ENCODE measurements around the gene CREB3L4. TPM values are rescaled to one million over a fixed set of nuclear protein-coding genes. Genes with fewer than 3 reads are reported as not detected.

CREB3L4 gene
- total and polyA plus RNA-seq, 2 of the 13 experiments (the other 11 are each of a cell fraction or from before 2014, with no cell fraction given): 9.9 to 18.7 TPM

- TF ChIP-seq, protein P1, sequence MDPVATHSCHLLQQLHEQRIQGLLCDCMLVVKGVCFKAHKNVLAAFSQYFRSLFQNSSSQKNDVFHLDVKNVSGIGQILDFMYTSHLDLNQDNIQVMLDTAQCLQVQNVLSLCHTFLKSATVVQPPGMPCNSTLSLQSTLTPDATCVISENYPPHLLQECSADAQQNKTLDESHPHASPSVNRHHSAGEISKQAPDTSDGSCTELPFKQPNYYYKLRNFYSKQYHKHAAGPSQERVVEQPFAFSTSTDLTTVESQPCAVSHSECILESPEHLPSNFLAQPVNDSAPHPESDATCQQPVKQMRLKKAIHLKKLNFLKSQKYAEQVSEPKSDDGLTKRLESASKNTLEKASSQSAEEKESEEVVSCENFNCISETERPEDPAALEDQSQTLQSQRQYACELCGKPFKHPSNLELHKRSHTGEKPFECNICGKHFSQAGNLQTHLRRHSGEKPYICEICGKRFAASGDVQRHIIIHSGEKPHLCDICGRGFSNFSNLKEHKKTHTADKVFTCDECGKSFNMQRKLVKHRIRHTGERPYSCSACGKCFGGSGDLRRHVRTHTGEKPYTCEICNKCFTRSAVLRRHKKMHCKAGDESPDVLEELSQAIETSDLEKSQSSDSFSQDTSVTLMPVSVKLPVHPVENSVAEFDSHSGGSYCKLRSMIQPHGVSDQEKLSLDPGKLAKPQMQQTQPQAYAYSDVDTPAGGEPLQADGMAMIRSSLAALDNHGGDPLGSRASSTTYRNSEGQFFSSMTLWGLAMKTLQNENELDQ (CRISPR knock-in tag; IDR thresholded peaks at IDR 0.05; ENCODE audit: borderline replicate concordance): no peak
- TF ChIP-seq ZNF850 (CRISPR knock-in tag; conservative IDR thresholded peaks at IDR 0.05) (0 out of 2 replicates have a peak, but pooled peaks have one; percentile 48), ZNF367 (CRISPR knock-in tag; IDR thresholded peaks at IDR 0.05; ENCODE audit: borderline replicate concordance) (no peak; the same call in 1 of the 2 replicates), ZNF282 (IDR thresholded peaks at IDR 0.05; ENCODE audit: partially characterized antibody) (no peak), GPN1 (CRISPR knock-in tag; IDR thresholded peaks at IDR 0.05; ENCODE audit: borderline replicate concordance) (no peak), EP300 (IDR thresholded peaks at IDR 0.05; ENCODE audit: low read depth in 2 of 2, low read length in 2 of 2) (0 out of 4 replicates have a peak, but pooled peaks of 1 of the 2 experiments have one; percentile 17), EP300 (CRISPR knock-in tag; IDR thresholded peaks at IDR 0.05; ENCODE audit: borderline replicate concordance) (no peak), UBTF (CRISPR knock-in tag; IDR thresholded peaks at IDR 0.05) (peak; percentile 90), POGK (CRISPR knock-in tag; conservative IDR thresholded peaks at IDR 0.05) (peak; percentile 59; the same call in 1 of the 2 replicates)
- TF ChIP-seq, protein P2, sequence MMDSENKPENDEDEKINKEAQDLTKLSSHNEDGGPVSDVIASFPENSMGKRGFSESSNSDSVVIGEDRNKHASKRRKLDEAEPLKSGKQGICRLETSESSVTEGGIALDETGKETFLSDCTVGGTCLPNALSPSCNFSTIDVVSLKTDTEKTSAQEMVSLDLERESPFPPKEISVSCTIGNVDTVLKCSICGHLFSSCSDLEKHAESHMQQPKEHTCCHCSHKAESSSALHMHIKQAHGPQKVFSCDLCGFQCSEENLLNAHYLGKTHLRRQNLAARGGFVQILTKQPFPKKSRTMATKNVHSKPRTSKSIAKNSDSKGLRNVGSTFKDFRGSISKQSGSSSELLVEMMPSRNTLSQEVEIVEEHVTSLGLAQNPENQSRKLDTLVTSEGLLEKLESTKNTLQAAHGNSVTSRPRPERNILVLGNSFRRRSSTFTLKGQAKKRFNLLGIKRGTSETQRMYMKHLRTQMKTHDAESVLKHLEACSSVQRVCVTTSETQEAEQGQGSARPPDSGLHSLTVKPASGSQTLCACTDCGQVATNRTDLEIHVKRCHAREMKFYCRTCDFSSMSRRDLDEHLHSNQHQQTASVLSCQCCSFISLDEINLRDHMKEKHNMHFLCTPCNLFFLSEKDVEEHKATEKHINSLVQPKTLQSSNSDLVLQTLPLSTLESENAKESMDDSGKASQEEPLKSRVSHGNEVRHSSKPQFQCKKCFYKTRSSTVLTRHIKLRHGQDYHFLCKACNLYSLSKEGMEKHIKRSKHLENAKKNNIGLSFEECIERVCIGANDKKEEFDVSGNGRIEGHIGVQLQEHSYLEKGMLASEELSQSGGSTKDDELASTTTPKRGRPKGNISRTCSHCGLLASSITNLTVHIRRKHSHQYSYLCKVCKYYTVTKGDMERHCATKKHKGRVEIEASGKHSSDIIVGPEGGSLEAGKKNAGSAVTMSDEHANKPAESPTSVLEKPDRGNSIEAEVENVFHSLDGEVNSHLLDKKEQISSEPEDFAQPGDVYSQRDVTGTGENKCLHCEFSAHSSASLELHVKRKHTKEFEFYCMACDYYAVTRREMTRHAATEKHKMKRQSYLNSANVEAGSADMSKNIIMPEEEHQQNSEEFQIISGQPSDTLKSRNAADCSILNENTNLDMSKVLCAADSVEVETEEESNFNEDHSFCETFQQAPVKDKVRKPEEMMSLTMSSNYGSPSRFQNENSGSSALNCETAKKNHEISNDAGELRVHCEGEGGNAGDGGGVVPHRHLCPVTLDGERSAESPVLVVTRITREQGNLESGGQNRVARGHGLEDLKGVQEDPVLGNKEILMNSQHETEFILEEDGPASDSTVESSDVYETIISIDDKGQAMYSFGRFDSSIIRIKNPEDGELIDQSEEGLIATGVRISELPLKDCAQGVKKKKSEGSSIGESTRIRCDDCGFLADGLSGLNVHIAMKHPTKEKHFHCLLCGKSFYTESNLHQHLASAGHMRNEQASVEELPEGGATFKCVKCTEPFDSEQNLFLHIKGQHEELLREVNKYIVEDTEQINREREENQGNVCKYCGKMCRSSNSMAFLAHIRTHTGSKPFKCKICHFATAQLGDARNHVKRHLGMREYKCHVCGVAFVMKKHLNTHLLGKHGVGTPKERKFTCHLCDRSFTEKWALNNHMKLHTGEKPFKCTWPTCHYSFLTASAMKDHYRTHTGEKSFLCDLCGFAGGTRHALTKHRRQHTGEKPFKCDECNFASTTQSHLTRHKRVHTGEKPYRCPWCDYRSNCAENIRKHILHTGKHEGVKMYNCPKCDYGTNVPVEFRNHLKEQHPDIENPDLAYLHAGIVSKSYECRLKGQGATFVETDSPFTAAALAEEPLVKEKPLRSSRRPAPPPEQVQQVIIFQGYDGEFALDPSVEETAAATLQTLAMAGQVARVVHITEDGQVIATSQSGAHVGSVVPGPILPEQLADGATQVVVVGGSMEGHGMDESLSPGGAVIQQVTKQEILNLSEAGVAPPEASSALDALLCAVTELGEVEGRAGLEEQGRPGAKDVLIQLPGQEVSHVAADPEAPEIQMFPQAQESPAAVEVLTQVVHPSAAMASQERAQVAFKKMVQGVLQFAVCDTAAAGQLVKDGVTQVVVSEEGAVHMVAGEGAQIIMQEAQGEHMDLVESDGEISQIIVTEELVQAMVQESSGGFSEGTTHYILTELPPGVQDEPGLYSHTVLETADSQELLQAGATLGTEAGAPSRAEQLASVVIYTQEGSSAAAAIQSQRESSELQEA (CRISPR knock-in tag; IDR thresholded peaks at IDR 0.05; ENCODE audit: not compliant biosample characterization): peak; percentile 81
- TF ChIP-seq, protein P3, sequence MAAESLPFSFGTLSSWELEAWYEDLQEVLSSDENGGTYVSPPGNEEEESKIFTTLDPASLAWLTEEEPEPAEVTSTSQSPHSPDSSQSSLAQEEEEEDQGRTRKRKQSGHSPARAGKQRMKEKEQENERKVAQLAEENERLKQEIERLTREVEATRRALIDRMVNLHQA (CRISPR knock-in tag; IDR thresholded peaks at IDR 0.05): no peak
These were observed at the start of gene CREB3L4 (continued) for GRCh38 chr1:153967107-153967999.

All from HepG2 (cell line).